ENCODE data around the gene EHHADH. TPM values are rescaled to one million over a fixed set of nuclear protein-coding genes. Genes with fewer than 3 reads are reported as not detected.

EHHADH gene
- total and polyA plus RNA-seq, 2 donors (not counting 3 experiments of a cell fraction or from before 2014, with no cell fraction given): 1.3 to 5.8 TPM

DNA sequence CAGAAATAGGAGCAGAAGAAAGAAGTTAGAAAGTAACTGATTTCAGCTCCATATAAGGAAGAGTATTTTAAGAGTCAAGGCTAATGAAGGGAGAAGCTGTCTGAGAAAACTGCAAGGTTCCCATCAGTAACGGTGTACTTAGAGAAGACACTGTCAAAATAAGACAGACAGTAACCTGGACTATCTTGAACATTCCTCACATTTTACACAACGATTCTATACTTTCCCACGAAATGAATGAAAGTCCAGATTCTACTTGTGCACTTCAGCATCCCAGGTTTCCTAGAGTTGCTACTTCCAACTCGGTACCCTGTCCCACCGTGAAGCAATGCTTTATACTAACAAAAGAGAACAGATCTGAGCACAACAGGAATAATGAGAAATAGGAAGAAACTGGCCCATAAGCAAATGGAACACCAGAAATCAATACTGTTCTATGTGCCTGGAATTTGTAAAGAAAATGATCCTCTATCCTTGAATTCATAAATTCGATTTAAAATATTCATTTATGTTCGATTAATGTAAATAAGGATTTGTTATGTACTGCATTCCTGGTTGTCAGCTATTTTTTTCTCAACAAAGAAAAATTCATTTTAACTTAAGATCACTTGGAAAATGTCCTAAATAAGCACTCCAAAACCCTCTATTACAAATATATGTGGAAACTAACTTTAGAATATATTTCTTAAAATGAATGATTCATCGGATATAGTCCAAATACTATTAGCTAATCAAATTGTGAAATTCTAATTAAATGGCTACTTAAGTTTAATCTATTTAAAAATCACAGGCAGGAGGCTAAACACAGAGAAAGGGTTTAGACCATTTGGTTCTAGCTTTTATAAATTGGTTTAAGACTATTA is 102.5 kb downstream of the EHHADH start:
- ChIA-PET POLR2A (no interaction called here), CTCF (interaction anchor here (0.7 to 1.5 kb wide), 6 partner anchors 13 to 142 kb away, joined by 3 to 4 read pairs (median 3); no protein-coding TSS in a partner anchor)
- no peaks in the 10 kb centered on the region for H3K79me2 ChIP-seq (ENCODE audit: control insufficient read depth, insufficient read depth, low read length)
- no peak overlapping the region for H3K9ac ChIP-seq (replicated peaks; ENCODE audit: extremely low read depth, insufficient read depth, low read length)
- no TSS peak for BruUV-seq (replicated peaks)
- intact Hi-C loops (cut with micrococcal nuclease): loop anchor here (5.0 kb wide), 1 partner anchor 104 kb away; no protein-coding TSS in a partner anchor
- no peaks in the 10 kb centered on the region for H3K9me1 ChIP-seq (replicated peaks; ENCODE audit: control insufficient read depth, extremely low read depth, insufficient read depth, low read length)
- H2AFZ ChIP-seq (ENCODE audit: low read depth, low read length): no peak overlapping the region
- TF ChIP-seq POLR2A (IDR thresholded peaks at IDR 0.05; ENCODE audit: low read depth, low read length) (no peak), JUN (IDR thresholded peaks at IDR 0.05; ENCODE audit: borderline replicate concordance, insufficient read depth, insufficient read length, low read depth) (no peak), MYC (IDR thresholded peaks at IDR 0.05; ENCODE audit: low read depth, low read length) (no peak), FOS (IDR thresholded peaks at IDR 0.05; ENCODE audit: borderline replicate concordance, insufficient read depth, low read length) (no peak), EZH2 (IDR thresholded peaks at IDR 0.05; ENCODE audit: borderline replicate concordance, low read depth, low read length, severe bottlenecking) (no peak), POLR2AphosphoS5 (IDR thresholded peaks at IDR 0.05; ENCODE audit: insufficient read depth, low read depth, low read length) (no peak), GATA2 (IDR thresholded peaks at IDR 0.05; ENCODE audit: insufficient read depth, insufficient read length, low read depth, low read length) (no peak)
- TF ChIP-seq, protein P1, sequence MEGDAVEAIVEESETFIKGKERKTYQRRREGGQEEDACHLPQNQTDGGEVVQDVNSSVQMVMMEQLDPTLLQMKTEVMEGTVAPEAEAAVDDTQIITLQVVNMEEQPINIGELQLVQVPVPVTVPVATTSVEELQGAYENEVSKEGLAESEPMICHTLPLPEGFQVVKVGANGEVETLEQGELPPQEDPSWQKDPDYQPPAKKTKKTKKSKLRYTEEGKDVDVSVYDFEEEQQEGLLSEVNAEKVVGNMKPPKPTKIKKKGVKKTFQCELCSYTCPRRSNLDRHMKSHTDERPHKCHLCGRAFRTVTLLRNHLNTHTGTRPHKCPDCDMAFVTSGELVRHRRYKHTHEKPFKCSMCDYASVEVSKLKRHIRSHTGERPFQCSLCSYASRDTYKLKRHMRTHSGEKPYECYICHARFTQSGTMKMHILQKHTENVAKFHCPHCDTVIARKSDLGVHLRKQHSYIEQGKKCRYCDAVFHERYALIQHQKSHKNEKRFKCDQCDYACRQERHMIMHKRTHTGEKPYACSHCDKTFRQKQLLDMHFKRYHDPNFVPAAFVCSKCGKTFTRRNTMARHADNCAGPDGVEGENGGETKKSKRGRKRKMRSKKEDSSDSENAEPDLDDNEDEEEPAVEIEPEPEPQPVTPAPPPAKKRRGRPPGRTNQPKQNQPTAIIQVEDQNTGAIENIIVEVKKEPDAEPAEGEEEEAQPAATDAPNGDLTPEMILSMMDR (IDR thresholded peaks at IDR 0.05; ENCODE audit: extremely low read depth in 1 of 2, insufficient read depth in 1 of 2, low read depth in 1 of 2, low read length in 2 of 2): no peak
- peaks cover 42 to 61% of the 10 kb centered on the region in 2 experiments for H3K27me3 ChIP-seq (ENCODE audit: control insufficient read depth in 2 of 2, insufficient read depth in 2 of 2, low read length in 2 of 2)
- H3K4me1 ChIP-seq (ENCODE audit: control insufficient read depth, extremely low read depth, insufficient read depth, low read length): peaks cover 7% of the 10 kb centered on the region
- no peaks in the 10 kb centered on the region for H4K20me1 ChIP-seq (replicated peaks; ENCODE audit: control insufficient read depth, extremely low read depth, insufficient read depth, low read length)
- H3K9me3 ChIP-seq (replicated peaks; ENCODE audit: control insufficient read depth, insufficient read depth, low read length): no peaks in the 10 kb centered on the region
- FAIRE-seq (no peak), DNase-seq (ENCODE audit: low read depth, low spot score) (no peak)
- H3K36me3 ChIP-seq (ENCODE audit: control insufficient read depth in 2 of 2, extremely low read depth in 1 of 2, insufficient read depth in 2 of 2, low read length in 2 of 2): no peaks in the 10 kb centered on the region
- H3K27ac ChIP-seq (ENCODE audit: insufficient read depth, low read depth, low read length): no peak overlapping the region
- H3K4me3 ChIP-seq (replicated peaks in 1 of 3; ENCODE audit: insufficient read depth in 1 of 3, low read depth in 1 of 3, low read length in 3 of 3): no peak overlapping the region
- no peak overlapping the region for H3K4me2 ChIP-seq (ENCODE audit: insufficient read depth, low read length)
- dilution Hi-C loops (cut with MboI; ENCODE audit: extremely low pct_ligation_motif_present, low sequenced_read_pairs): no loop called here

Measured in endothelial cell of umbilical vein (primary cell).